Activated CD4-positive, alpha-beta T cell treated with anti-CD3 and anti-CD28 coated beads for 48 hours (primary cell): ENCODE data around the gene KLRD1.
"Not testable (repeated sequence)": the region's sequence is repeated elsewhere in the genome, so short reads cannot be mapped to it uniquely, and the experiment has no call there.

ENCODE experiments used
- DNase-seq: peaks from one replicate; pipeline ENCODE4 v3.0.0-alpha.2; 2020

Gene KLRD1

GRCh38 chr12:10369557-10370415 is 62.1 kb downstream of the KLRD1 start:
- no peak for DNase-seq

- not testable (repeated sequence) for DNase-seq
These were observed 64.3 kb downstream of the KLRD1 start for GRCh38 chr12:10371893-10372535.

GRCh38 chr12:10372559-10372958 is 64.9 kb downstream of the KLRD1 start:
- DNase-seq, result no peak

- no peak for DNase-seq
These were observed 67.0 kb downstream of the KLRD1 start for GRCh38 chr12:10374624-10375018.

GRCh38 chr12:10378737-10379136 is 71.1 kb downstream of the KLRD1 start:
- not testable (repeated sequence) for DNase-seq
